ENCODE results near the gene PPM1B.
"Not testable (repeated sequence)": the region's sequence is repeated elsewhere in the genome, so short reads cannot be mapped to it uniquely, and the experiment has no call there.

PPM1B gene

GRCh38 chr2:44163777-44164176 lies 4.9 kb upstream of the PPM1B start:
- DNase-seq (ENCODE audit: low spot score): no peak

GRCh38 chr2:44164617-44165016 lies 4.1 kb upstream of the PPM1B start:
- no peak for DNase-seq (ENCODE audit: low spot score)

GRCh38 chr2:44166096-44166495 lies 2.6 kb upstream of the PPM1B start:
- no peak for DNase-seq (ENCODE audit: low spot score)

- no peak for DNase-seq (ENCODE audit: low spot score)
These were observed 1.3 kb upstream of the PPM1B start for GRCh38 chr2:44167311-44167907.

GRCh38 chr2:44167908-44168680 lies 581 bp upstream of the PPM1B start:
- peak; percentile 100 for DNase-seq (ENCODE audit: low spot score)

GRCh38 chr2:44169155-44169898 lies 652 bp downstream of the PPM1B start:
- DNase-seq (ENCODE audit: low spot score): peak; percentile 40

GRCh38 chr2:44170311-44170717 lies 1.6 kb downstream of the PPM1B start:
- peak; percentile 36 for DNase-seq (ENCODE audit: low spot score)

- DNase-seq (ENCODE audit: low spot score): peak; percentile 18
These were observed 2.3 kb downstream of the PPM1B start for GRCh38 chr2:44171018-44171417.

GRCh38 chr2:44171442-44171841 lies 2.8 kb downstream of the PPM1B start:
- not testable (repeated sequence) for DNase-seq (ENCODE audit: low spot score)

GRCh38 chr2:44172576-44172975 lies 3.9 kb downstream of the PPM1B start:
- no peak for DNase-seq (ENCODE audit: low spot score)

- no peak for DNase-seq (ENCODE audit: low spot score)
These were observed 10.3 kb downstream of the PPM1B start for GRCh38 chr2:44178950-44179349.

- no peak for DNase-seq (ENCODE audit: low spot score)
These were observed 13.0 kb downstream of the PPM1B start for GRCh38 chr2:44181648-44182047.

- DNase-seq (ENCODE audit: low spot score): no peak
These were observed 15.4 kb downstream of the PPM1B start for GRCh38 chr2:44184106-44184505.

- DNase-seq (ENCODE audit: low spot score): no peak
These were observed 18.1 kb downstream of the PPM1B start for GRCh38 chr2:44186810-44187209.

- DNase-seq (ENCODE audit: low spot score): no peak
These were observed 18.6 kb downstream of the PPM1B start for GRCh38 chr2:44187251-44187650.

GRCh38 chr2:44188696-44189095 lies 20.0 kb downstream of the PPM1B start:
- no peak for DNase-seq (ENCODE audit: low spot score)

- no peak for DNase-seq (ENCODE audit: low spot score)
These were observed 20.4 kb downstream of the PPM1B start for GRCh38 chr2:44189104-44189503.

- DNase-seq (ENCODE audit: low spot score): no peak
These were observed 21.9 kb downstream of the PPM1B start for GRCh38 chr2:44190526-44190925.

- DNase-seq (ENCODE audit: low spot score): no peak
These were observed 23.1 kb downstream of the PPM1B start for GRCh38 chr2:44191739-44192138.

GRCh38 chr2:44192646-44193045 lies 24.0 kb downstream of the PPM1B start:
- DNase-seq (ENCODE audit: low spot score): no peak

GRCh38 chr2:44195714-44196113 lies 27.0 kb downstream of the PPM1B start:
- DNase-seq (ENCODE audit: low spot score): no peak

- peak; percentile 63 for DNase-seq (ENCODE audit: low spot score)
These were observed 29.1 kb downstream of the PPM1B start for GRCh38 chr2:44197816-44198215.

GRCh38 chr2:44200011-44200410 lies 31.3 kb downstream of the PPM1B start:
- DNase-seq (ENCODE audit: low spot score): no peak
